Kidney capillary endothelial cell (primary cell): Measurements from ENCODE around the gene TMEM108.

Experiments used
- DNase-seq: peaks from one replicate; pipeline ENCODE4 v3.0.0-alpha.2; 2018; ENCODE audit warnings: low spot score

The TMEM108 gene

DNA sequence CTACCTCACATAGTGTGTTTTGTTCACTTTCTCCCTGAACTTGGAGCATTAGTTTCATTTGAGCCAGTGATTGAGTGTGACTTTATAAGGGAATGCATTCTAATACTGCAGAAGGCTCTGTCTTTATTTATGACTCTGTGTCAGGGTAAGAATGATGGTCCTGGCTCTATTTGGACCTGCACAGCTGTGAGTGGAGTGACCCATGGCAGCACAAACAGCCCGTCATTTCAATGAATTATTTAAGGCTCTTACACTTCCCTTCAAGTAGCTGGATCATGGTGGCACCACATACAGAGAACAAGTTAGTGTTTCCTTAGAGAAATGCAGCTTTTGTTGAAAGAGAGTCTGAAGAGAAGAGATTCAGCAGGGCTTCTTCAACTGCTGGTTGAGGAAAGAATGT is 16.4 kb downstream of the TMEM108 start:
- DNase-seq = no peak

DNA sequence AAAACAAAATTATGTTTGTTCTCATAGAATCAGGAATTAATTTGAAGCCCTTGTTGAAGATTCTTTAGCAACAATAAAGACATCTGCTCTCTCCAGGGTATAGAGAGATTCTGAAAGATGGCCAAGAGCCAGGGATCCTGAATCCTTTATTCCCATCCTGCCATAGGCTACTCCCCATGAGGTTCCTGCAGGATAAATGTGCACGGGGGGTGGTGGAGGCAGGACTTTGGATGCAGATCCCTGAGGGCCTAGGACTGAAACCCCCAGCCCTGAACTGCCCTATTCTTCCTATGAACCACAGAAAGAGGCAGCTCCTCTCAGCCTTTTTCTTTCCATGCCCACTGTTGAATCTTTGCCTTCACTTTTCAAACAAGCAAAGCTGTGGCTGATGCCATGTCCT is 17.1 kb downstream of the TMEM108 start:
- no peak for DNase-seq

DNA sequence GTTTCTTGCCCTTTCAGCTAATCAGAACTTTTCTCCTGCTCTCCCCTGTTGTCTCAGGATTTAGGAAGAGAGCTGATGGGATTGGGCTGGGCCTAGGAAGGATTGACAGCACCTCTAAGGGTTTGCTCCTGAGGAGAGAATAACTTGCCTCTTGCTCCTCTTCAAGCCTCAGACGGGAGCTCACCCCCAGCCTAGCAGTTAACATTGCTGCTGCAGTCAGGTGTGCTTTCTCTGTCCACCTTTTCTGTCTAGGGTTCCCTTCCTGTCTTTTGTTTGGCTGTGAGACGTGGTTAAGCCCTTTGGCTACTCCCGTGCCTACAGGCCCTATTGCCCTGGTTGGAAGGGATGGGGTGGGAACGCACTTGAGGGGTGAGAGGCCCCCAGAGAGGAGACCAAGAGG is 20.1 kb downstream of the TMEM108 start:
- no peak for DNase-seq

DNA sequence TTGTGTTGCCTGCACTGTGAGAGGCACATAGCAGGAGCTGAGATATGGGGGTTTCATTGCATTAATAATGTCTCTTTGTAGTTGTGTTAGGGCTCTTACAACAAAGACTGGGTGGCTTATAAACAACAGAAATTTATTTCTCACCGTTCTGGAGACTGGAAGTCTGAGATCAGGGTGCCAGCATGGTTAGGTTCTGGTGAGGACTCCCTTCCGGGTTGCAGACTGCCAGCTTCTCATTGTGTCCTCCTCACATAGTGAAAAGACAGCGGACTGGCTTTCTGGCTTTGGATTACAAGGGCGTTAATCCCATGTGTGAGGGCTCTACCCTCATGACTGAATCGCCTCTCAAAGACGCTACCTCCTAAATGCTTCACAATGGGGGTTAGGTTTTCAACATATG is 20.6 kb downstream of the TMEM108 start:
- no peak for DNase-seq

DNA sequence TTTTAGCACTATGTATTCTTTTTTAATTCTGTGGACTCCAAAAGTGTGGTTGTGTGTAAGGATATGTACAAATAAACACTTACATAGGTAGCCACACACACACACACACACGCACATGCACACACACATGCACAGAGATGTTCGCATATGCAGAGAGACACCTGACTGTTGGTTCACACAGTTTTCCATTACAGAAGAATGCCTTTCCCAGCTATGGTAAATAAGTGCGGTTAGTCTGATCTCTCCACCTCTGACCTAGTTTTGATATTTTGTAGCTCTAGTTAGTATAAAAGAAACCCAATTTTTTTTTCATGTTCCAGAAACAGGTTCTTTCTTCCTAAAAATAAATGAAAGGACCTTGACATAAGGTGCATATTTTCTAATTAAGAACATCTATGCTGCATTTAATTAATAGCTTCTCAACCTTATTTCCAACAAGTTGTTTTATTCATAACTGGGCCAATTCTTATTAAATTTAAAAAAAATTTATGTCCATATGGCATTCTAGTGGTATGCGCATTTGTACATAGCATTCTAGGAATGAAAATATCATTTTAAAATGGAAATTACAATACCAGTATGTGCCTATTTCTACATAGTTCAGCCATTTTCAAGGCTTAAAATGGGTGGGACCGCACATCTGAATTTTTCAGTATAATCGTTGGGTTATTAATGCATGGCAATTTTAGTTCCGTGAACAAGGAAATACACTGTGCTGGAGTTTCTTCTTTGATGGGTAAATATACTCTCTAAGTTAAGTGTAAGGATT is 27.2 kb downstream of the TMEM108 start:
- no peak for DNase-seq

DNA sequence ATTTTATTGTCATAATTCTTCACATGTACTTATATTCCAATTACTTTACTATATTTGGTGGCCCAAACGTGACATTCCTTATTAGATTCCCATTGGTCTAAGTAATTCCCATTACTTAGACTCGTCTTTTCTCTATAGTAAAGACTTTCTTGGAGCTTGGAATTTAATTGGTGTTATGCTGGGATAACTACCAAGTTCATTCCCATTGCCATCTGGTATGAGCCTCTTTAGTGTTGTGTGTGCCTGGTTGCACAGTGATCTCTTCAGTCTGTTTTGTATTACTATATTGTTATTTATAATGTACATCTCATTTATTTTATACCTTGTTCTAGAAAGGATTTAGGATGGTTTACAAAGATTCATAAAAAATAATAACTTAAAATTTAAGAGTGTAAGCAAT is 27.8 kb downstream of the TMEM108 start:
- DNase-seq = no peak

DNA sequence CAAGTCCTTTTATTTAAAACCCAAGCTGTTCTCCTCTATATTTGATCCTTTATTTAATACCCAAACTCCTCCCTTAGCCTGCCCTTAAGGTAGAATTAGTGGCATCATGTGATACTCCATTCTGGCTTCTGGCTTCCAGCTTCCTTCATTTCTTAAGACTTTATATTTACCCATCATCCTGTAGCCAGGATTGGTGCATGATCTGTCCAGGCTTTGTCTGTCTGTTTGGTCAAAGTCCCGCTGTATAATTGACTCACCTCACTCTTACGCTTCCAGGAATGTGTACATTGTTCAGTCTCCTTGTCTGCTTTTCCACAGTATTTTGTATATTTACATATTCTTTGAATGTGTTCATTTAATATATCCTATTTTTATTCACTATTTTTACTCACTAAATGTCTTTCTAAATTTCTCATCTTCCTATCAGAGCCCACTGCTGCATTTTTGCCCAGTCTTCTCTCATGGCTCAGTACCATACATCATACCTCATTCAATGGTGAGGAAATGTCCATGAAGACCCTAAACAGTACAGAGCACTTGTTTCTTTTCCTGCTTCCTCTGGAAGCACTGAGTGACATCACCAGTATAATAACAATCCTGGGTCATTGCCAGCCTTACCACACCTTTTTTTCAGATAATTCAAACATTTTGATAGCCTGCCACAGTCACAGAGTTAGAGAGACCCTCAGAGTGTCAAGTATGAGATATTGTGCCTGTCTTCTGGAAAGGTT is 31.5 kb downstream of the TMEM108 start:
- DNase-seq = no peak

DNA sequence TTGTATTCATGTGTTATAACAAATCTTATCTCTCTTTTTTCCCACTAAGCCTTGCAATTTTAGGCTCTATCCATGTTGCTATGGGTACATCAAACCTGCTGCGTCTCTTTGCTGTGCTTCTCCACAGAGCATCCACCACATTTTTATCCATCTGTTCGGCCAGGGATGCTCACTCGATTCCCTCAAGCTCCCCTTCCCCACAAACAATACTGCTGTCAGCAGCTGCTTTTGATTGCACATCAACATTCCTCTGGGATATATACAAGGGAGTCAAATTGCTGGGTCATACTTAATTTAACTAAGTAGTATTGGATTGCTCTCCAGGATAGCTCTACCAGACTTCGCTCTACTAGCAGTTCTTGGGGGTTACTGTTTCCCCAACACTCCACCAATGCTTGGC is 36.8 kb downstream of the TMEM108 start:
- no peak for DNase-seq

DNA sequence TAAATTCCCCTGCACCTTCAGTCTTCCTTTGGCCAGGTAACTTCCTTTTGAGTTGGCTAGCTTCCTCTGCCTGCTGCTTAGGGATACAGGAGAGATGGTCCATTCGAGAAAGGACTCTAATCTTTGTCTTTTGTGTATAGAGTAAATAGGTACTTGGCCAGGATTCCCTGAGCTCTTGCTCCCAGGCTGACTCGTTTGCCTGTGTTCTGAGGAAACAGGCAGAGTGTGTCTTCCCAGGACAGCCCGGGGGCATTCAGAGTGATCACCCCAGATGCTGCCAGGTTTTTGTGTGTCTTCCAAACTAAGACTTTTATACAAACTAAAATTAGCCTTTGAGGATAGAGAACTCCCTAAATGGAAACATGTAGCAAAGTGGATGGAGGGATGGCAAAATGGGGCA is 39.5 kb downstream of the TMEM108 start:
- DNase-seq = no peak

DNA sequence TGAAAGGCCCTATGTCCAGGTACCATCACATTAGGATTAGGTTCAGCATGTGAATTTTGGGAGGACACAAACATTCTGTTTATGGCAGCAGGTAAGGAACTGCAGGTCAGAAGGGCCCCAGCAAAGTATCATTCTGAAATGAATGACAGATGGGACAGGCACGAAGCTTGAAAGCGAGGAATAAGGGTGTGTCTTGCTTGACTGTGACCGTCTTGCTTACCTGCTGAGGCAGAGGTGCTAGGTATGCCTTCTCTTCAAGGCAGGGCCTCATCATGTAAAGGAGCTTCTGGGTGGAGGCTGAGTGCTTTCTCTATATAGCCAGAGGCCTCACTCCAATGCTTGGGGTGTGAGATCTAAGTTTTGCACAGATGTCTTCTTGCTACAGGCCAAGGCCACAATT is 41.4 kb downstream of the TMEM108 start:
- no peak for DNase-seq

DNA sequence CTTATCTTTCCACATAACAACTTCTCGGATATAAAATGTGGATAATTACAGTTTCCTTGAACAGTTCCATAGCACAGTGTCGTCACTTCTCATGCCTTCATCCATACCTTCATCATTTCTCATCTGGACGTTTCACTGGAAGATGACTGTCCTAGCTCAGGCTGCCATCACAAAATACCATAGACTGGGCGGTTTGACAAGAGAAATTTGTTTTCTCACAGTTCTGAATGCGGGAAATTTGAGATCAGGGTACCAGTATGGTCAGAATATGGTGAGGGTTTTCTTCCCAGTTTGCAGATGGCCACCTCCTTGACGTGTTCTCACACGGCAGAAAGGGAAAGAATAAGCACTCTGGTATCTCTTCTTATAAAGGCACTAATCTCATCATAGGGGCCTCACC is 42.8 kb downstream of the TMEM108 start:
- no peak for DNase-seq

DNA sequence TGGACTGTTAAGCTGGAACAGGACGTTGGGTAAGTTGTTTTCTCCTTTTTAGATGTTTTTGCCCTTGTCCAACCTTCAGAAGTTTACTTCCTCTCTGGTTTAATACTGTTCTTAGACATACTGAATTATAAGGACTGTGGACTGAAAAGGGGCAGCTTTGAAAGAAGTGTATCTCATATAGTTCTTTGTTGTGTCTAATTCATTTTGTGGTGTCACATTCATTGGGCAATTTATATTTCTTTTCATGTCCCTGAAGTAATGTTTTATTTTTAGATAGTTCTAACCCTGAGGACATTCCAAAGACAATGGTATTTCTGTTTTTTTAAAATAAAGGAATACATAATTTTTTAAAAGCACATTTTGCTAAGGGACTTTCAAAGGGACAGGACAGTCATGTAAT is 45.2 kb downstream of the TMEM108 start:
- no peak for DNase-seq

DNA sequence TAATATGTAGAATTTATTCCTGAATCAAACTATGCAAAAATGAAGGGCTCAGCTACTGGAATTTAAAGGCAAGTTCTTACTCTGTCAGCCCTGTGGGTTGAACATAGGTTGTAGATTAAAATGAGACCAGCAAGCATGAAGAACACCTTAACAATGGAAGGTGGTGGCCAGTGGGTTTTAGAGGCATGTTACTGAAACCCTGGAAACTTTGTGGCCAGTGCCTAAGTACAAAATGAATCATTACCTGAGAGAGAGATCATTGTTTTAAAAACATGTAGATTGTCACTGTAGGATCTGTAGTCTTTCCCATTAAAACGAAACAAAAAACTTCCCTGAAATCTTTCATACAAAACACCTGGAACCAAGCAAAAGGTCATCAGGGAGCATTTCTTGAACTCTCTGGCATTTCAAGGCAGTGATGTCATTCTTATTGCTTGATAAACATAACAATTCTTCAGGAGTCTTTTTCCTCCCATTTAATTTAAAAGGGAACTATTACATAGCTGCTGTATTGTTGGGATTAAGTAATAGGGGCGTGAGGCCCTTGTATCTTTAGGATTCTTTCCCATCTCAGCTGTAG is 51.8 kb downstream of the TMEM108 start:
- DNase-seq = no peak

DNA sequence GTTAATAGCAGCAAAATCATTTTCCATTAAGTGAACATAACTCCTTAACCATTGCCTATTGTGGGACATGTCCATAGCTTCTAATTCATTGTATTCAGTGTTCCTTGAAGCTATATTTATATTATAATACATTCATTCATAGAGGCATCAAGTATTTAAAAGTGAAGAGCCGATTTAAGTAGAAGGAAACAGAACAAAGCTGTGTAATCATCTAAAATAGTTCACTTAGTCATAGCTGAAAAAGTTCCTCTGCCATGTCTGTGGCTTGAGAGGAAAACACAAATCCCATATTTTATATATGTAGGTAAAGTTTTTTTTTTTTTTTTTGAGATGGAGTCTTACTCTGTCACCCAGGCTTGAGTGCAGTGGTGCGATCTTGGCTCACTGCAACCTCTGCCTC is 54.5 kb downstream of the TMEM108 start:
- no peak for DNase-seq

DNA sequence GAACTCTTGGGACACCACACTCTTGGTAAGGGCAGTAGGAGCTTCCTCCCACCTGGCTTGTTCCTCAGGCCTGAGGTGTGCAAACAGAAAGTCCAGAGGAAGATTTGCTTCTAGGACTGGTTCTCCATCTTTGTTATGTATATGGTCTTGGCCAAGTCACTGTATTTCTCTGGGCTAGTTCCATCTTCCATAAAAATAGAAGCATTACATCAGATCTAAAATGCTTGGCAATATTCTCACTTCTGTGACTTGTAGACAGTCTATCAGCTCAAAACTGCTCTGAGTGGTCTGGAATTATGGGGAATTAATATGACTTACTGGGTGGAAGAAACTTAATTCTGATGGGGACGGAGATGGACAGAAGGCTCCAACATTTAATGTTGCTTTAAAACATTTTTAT is 55.2 kb downstream of the TMEM108 start:
- no peak for DNase-seq

DNA sequence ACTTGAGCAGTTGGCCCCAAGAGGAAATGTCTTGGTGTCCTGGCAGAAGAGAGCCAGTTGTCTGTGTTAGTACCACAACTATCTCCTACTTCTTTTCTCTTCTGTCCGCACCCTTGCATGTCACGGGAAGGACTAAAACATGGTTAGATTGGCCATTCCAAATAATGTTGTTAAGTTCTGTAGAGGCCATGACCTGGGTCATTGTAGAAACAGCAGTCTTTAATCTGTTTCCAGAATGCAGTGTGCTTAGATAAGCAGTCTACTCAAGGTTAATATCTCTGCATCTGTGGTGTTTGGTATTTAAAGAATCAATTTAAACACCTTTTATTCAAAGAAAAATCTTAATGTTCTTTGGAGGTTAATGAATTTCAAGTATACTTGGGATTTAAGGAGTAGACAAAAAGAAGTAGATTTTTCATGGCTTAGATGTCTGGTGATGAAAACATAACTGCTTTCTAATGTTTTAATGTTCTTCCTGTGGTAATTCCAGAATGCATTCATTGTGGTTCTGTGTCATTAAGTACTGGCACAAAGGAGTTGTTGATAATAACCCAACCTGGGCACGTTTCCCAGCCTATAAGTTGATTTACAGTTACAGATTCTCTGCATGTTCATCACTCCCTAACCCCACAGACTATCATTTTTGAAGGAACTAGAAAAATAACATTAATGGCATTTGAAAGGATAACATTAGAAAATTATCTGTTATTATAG is 58.9 kb downstream of the TMEM108 start:
- no peak for DNase-seq

DNA sequence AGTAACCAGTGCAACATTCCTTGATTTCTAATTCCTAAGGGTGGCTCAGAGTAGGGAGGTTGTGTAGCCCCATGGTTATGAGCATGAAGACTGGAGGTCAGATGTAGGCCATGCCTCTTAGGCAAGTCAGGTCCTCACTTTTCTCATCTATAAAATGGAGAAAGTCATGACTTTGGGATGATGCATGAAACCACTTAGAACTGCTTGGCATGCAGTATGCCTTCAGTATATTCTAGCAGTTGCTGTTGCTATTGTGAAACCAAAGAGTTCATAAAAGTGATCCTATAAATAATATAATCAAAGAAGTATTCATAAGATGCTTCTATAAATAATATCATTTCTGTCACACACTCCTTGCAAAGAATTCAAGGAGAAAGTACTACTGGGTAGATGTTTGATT is 65.5 kb downstream of the TMEM108 start:
- no peak for DNase-seq

DNA sequence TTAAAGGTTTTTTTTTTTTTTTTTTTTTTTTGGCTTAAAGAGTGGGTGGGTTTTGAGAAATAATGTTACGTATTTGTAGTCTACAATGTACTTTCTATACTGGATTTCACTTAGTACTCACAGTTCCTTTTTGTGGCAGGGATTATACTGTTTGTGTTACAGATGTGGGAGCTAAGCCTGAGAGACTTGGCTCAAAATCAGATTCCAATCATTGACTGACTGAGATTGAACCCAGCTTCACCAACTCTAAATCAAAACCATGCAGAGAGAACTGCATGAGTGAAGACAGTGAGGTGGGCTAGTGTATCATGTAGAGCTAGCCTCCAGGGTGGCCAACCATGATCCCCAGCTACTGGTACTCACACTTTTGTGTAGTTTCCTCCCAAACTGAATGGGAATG is 68.0 kb downstream of the TMEM108 start:
- DNase-seq = no peak

DNA sequence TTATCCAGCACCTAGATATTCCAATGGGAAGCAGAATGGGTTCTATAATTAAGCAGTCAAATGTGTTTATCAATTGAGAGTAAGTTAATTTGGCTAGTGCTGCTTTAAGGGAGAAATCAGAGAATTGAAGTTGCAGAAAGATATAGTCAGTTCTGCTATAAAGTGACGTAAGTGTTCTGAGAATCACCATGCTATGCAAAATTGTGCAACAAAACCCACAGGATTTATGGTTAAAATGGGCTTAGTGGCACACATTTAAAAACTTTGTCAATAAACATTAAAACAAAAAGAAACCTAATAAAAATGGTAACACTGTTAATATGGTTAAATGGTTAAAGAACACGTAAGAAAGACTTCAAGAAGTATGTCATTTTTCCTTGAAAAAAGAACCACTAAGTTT is 74.5 kb downstream of the TMEM108 start:
- DNase-seq = no peak

DNA sequence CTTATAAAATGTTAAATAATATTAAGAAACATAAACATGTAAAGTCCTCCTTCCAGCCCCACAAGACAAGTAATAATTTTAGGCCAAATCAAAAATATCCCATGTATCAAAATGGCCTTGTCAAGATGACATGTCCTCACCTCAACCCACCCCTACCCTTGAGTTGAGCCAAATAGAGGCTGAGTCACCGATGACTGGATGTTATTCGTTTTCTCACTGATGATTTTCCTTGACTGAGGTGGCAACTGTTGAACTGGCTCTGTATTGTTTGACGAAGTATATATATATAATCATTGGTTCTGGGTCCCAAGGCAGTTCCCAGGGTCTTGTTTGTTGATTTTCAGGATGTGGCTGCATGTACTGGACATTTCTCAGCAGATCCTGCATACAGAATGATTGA is 75.3 kb downstream of the TMEM108 start:
- no peak for DNase-seq

DNA sequence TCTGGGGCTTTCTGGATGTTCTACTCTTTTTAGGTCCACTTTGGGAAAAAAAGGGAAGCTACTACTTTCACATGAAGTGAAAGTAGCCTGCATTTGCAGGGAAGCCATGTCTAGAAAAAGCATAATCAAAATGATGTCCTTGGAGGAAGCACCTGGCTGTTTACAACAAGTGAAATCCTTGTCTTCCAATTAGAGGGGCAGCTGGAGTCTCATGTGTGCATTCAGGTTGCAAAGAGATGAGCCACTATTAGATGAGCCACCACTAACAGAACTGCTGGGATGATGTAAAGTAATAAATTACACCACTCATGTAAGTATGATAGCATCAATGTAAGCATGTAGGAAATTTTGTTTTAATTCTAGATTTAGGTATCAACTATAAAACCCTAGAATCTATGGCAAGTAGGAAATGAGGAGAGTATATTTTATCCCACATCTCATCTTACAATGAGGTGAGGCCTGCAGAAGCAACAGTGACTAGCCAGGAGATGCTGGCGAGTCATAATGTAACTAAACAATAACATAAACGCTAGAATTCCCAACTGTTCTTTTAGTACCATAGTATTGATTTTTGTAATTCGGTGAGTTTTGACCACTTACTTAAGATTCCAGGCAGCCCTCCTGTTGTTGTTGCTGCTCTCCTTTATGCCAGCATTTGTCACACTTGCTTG is 75.9 kb downstream of the TMEM108 start:
- DNase-seq = no peak

DNA sequence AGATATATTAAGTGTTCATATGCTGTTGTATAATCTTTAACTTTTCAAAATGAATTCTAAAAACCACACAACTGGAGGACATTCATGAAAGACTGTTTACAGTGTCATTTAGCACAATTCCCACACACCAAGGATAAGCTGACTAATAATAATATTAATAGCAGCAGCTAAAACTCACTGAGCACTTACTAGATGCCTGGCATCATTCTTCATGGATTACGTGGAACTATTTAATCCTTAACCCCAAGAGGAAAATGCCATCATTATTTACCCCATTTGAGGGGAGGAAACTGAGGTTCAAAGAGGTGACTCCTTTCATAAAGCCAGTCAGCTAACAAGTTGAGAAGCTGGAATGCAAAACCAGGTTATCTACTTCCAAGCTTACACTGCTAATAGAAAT is 77.0 kb downstream of the TMEM108 start:
- DNase-seq = no peak
